HCT116 (cell line): ENCODE results near the gene MMP25. TPM values are rescaled to one million over a fixed set of nuclear protein-coding genes. Genes with fewer than 3 reads are reported as not detected.

Source experiments
- ATAC-seq: fragments of 200-7000 bp; cut with Tn5 transposase; 2 replicates; pipeline ENCODE4 v1.9.1; 2020; ENCODE audit warnings: mild to moderate bottlenecking, moderate library complexity
- BruUV-seq: library from RNA; stranded (reverse); fragments of 400-500 nt; replicated peaks from 2 replicates; lab custom pipeline; 2021; lab: Mats Ljungman, UMichigan
- CTCF ChIA-PET: fragments of 300-600 bp; sonication (Branson Sonifier 250); formaldehyde crosslinking; loops from one replicate; lab custom pipeline; 2021; ENCODE audit warnings: antibody characterized with exemption; lab: Charles Lee
- POLR2A ChIA-PET: fragments of 300-600, 350-600 bp; sonication (Branson Sonifier 250); formaldehyde crosslinking; loops from one replicate; lab custom pipeline; 2021; ENCODE audit warnings: antibody characterized with exemption; lab: Charles Lee
- RAD21 ChIA-PET, 2 experiments: fragments of 300-600 bp; sonication (Branson Sonifier 250); formaldehyde crosslinking; loops; one replicate each; lab custom pipeline; 2023; ENCODE audit warnings: low total read pairs in 2 of 2; ENCODE audit not compliant: uncharacterized antibody in 2 of 2, unreplicated experiment in 2 of 2, low non-redundant PET in 1 of 2; lab: Charles Lee
- DNase-seq: peaks from one replicate; pipeline ENCODE4 v3.0.0-alpha.2; 2010; ENCODE audit warnings: low read depth, low spot score
- H2AFZ ChIP-seq: fragments of 200-600 bp; shearing (Covaris generic), sonication (generic); 2 replicates; pipeline ENCODE4 v1.6.1; 2017; ENCODE audit warnings: low read depth, mixed run types, mixed read lengths, antibody characterized with exemption, low read length; ENCODE audit not compliant: poor library complexity, severe bottlenecking
- H3K27ac ChIP-seq: 2 replicates; pipeline ENCODE4 v1.5.1; 2012; ENCODE audit warnings: low read depth, low read length
- H3K27me3 ChIP-seq: fragments of 200-600 bp; sonication (generic); 2 replicates; pipeline ENCODE4 v1.6.1; 2016; ENCODE audit warnings: mixed run types, low read length, mixed read lengths; ENCODE audit not compliant: insufficient read depth
- H3K36me3 ChIP-seq, 2 experiments: fragments of 200-500 bp in 1 of 2; fragments of 200-600 bp in 1 of 2; sonication (Bioruptor generic) in 1 of 2; sonication (generic) in 1 of 2; 2 replicates each; pipeline versions ENCODE4 v1.5.1 to v1.6.1; 2014 to 2016; ENCODE audit warnings: low read length in 2 of 2, inconsistent platforms in 1 of 2, mixed read lengths in 1 of 2, mixed run types in 1 of 2; ENCODE audit not compliant: insufficient read depth in 2 of 2, control insufficient read depth in 1 of 2
- H3K4me1 ChIP-seq, 2 experiments: fragments of 200-600 bp in 1 of 2; sonication (generic) in 1 of 2; 2 replicates each; pipeline versions ENCODE4 v1.5.1 to v1.6.1; 2012 to 2017; ENCODE audit warnings: low read length in 2 of 2, inconsistent platforms in 1 of 2, mild to moderate bottlenecking in 1 of 2, mixed read lengths in 1 of 2, mixed run types in 1 of 2, moderate library complexity in 1 of 2; ENCODE audit not compliant: insufficient read depth in 2 of 2, control insufficient read depth in 1 of 2
- H3K4me2 ChIP-seq: fragments of 200-600 bp; sonication (generic); 2 replicates; pipeline ENCODE4 v1.6.1; 2017; ENCODE audit warnings: mixed run types, low read length, mixed read lengths
- H3K4me3 ChIP-seq, 2 experiments: fragments of 200-600 bp in 1 of 2; sonication (generic) in 1 of 2; replicated peaks in 1 of 2; 2 replicates each; pipeline ENCODE4 v1.5.1; 2011 to 2016; ENCODE audit warnings: low read length in 2 of 2, control low read depth in 1 of 2, low read depth in 1 of 2, mild to moderate bottlenecking in 1 of 2, mixed read lengths in 1 of 2, mixed run types in 1 of 2
- H3K79me2 ChIP-seq: fragments of 200-600 bp; sonication (generic); 2 replicates; pipeline ENCODE4 v1.6.1; 2017; ENCODE audit warnings: mild to moderate bottlenecking, mixed run types, low read length, moderate library complexity, mixed read lengths; ENCODE audit not compliant: insufficient read depth
- H3K9ac ChIP-seq: fragments of 200-600 bp; sonication (generic); 2 replicates; pipeline ENCODE4 v1.6.1; 2016; ENCODE audit warnings: low read length, mixed read lengths
- H3K9me2 ChIP-seq: fragments of 200-600 bp; sonication (generic), shearing (Covaris generic); 2 replicates; pipeline ENCODE4 v1.6.1; 2017; ENCODE audit warnings: mixed run types, mild to moderate bottlenecking, moderate library complexity; ENCODE audit not compliant: insufficient read depth
- H3K9me3 ChIP-seq, 2 experiments: fragments of 200-500 bp in 1 of 2; fragments of 200-600 bp in 1 of 2; sonication (Bioruptor generic) in 1 of 2; sonication (generic) in 1 of 2; 2 replicates each; pipeline ENCODE4 v1.6.1; 2014 to 2017; ENCODE audit warnings: low read length in 2 of 2, mixed read lengths in 2 of 2, inconsistent platforms in 1 of 2, low read depth in 1 of 2, mild to moderate bottlenecking in 1 of 2, mixed run types in 1 of 2, moderate library complexity in 1 of 2; ENCODE audit not compliant: control insufficient read depth in 1 of 2, insufficient read depth in 1 of 2
- H4K20me1 ChIP-seq: fragments of 200-600 bp; sonication (generic), shearing (Covaris generic); 2 replicates; pipeline ENCODE4 v1.6.1; 2017; ENCODE audit warnings: mixed run types, mild to moderate bottlenecking, moderate library complexity; ENCODE audit not compliant: insufficient read depth
- CEBPB ChIP-seq: IDR thresholded peaks from 2 replicates; pipeline ENCODE4 v1.6.1; 2012; ENCODE audit warnings: low read depth
- CTCF ChIP-seq, 3 experiments: fragments of 200-600 bp in 1 of 3; sonication (generic) in 1 of 3; IDR thresholded peaks in 2 of 3; conservative IDR thresholded peaks in 1 of 3; 2 replicates each; pipeline ENCODE4 v1.5.1; 2012 to 2017; ENCODE audit warnings: low read depth in 2 of 3, low read length in 2 of 3, antibody characterized with exemption in 1 of 3, borderline replicate concordance in 1 of 3, control low read depth in 1 of 3, mild to moderate bottlenecking in 1 of 3, mixed read lengths in 1 of 3, mixed run types in 1 of 3, moderate library complexity in 1 of 3; ENCODE audit not compliant: insufficient read depth in 1 of 3
- EZH2 ChIP-seq: fragments of 200-600 bp; sonication (generic); IDR thresholded peaks from 2 replicates; pipeline ENCODE4 v1.6.1; 2017; ENCODE audit warnings: antibody characterized with exemption, mixed run types
- TCF7L2 ChIP-seq: IDR thresholded peaks from 2 replicates; pipeline ENCODE4 v1.7.0; 2011; ENCODE audit warnings: borderline replicate concordance, inconsistent platforms; ENCODE audit not compliant: insufficient read depth, insufficient read length; ENCODE audit errors: extremely low read depth
- intact Hi-C: fragments of 100-400 bp; cut with micrococcal nuclease; formaldehyde crosslinking; loops from 2 replicates; pipeline ENCODE4 v1.10.0; 2022
- total RNA-seq: library from RNA; stranded (reverse); gene quantifications from one replicate; pipeline ENCODE4 v1.2.1, GENCODE V29; 2021; ENCODE audit not compliant: unreplicated experiment

The MMP25 gene
- total RNA-seq, 1 experiment from 2014 or later, result 2.5 TPM

- no peak within 1 kb of the TSS; the same call in 1 of the 2 replicates for H3K27ac ChIP-seq
- ChIA-PET RAD21 (no interaction called here), CTCF (no interaction called here), POLR2A (no interaction called here)
- TF ChIP-seq CTCF (IDR thresholded peaks at IDR 0.05 in 2 of 3, conservative IDR thresholded peaks at IDR 0.05 in 1 of 3; ENCODE audit: borderline replicate concordance in 1 of 3, insufficient read depth in 1 of 3, low read depth in 2 of 3, low read length in 2 of 3), result no peak
- TF ChIP-seq TCF7L2, result no peak
- no peak for TF ChIP-seq EZH2
- TF ChIP-seq CEBPB, result no peak
- DNase-seq, result no peak
- no peaks in the 10 kb centered on the region for H3K27me3 ChIP-seq
- H3K9ac ChIP-seq, result peak within 1 kb of the TSS; percentile 17; the same call in 1 of the 2 replicates
- no peaks in the 10 kb centered on the region for H3K9me3 ChIP-seq
- H3K4me1 ChIP-seq, result peaks cover 0 to 16% of the 10 kb centered on the region in 2 experiments; a peak in 1 of 4 replicates
- no peaks in the 10 kb centered on the region for H3K36me3 ChIP-seq
- no peaks in the 10 kb centered on the region for H3K79me2 ChIP-seq
- no peaks in the 10 kb centered on the region for H3K9me2 ChIP-seq
- intact Hi-C loops, result no loop called here
- H3K4me3 ChIP-seq, result peak within 1 kb of the TSS; percentile 6 to 18; a peak in 2 of 4 replicates
- no peaks in the 10 kb centered on the region for H4K20me1 ChIP-seq
- peak; percentile 33; the same call in 1 of the 2 replicates for ATAC-seq
- no peak within 1 kb of the TSS for H2AFZ ChIP-seq
- peak within 1 kb of the TSS; percentile 3; the same call in 1 of the 2 replicates for H3K4me2 ChIP-seq
- TSS peak; percentile 51 for BruUV-seq
Measured at GRCh38 chr16:3065069-3065741, 18.8 kb downstream of the MMP25 start, which contains the start of gene IL32. Gene IL32, plus strand, starts transcription at chr16:3065640. Its CDS starts 172 bp downstream, at chr16:3065812.
